Transverse colon (tissue), 1 donor: ENCODE data around the gene GNB3.

ENCODE experiments used
- EP300 ChIP-seq: sonication (generic); formaldehyde crosslinking; IDR thresholded peaks from one replicate; pipeline ENCODE4 v1.6.1; 2017; ENCODE audit warnings: antibody characterized with exemption, low read depth
- POLR2A ChIP-seq: fragments of 450-650 bp; IDR thresholded peaks from one replicate; pipeline ENCODE4 v1.6.1; 2016; ENCODE audit warnings: antibody characterized with exemption, mild to moderate bottlenecking, moderate library complexity

GRCh38 chr12:6816598-6816997 lies 24.1 kb upstream of the GNB3 start:
- TF ChIP-seq POLR2A: no peak
- TF ChIP-seq EP300: no peak
